Keratinocyte (primary cell): ENCODE measurements around the gene CISD1. TPM values are rescaled to one million over a fixed set of nuclear protein-coding genes. Genes with fewer than 3 reads are reported as not detected.

Experiments used
- DNase-seq: peaks from one replicate; pipeline ENCODE4 v3.0.0-alpha.2; 2011; ENCODE audit warnings: low read depth, missing footprints, low spot score
- FAIRE-seq: peaks from 2 replicates; lab custom pipeline; 2011; peaks lifted over from hg19 to GRCh38; lab: Jason Lieb, UNC
- H2AFZ ChIP-seq: 2 replicates; pipeline ENCODE4 v1.6.0; 2012; ENCODE audit warnings: low read length, control low read depth, inconsistent platforms; ENCODE audit not compliant: control insufficient read depth
- H3K27ac ChIP-seq: 2 replicates; pipeline ENCODE4 v1.5.1; 2011; ENCODE audit warnings: low read length; ENCODE audit not compliant: control insufficient read depth, insufficient read depth
- H3K27me3 ChIP-seq: 3 replicates; pipeline ENCODE4 v1.6.0; 2011; ENCODE audit warnings: low read length; ENCODE audit not compliant: control insufficient read depth, insufficient read depth; ENCODE audit errors: extremely low read depth
- H3K36me3 ChIP-seq, 2 experiments: 2 replicates in 1 of 2; 3 replicates in 1 of 2; pipeline ENCODE4 v1.5.1; 2011; ENCODE audit warnings: low read length in 2 of 2, mild to moderate bottlenecking in 1 of 2; ENCODE audit not compliant: control insufficient read depth in 2 of 2, insufficient read depth in 2 of 2; ENCODE audit errors: extremely low read depth in 1 of 2
- H3K4me1 ChIP-seq: 3 replicates; pipeline ENCODE4 v1.5.1; 2011; ENCODE audit warnings: low read length; ENCODE audit not compliant: control insufficient read depth, insufficient read depth; ENCODE audit errors: extremely low read depth
- H3K4me2 ChIP-seq: 3 replicates; pipeline ENCODE4 v1.6.0; 2011; ENCODE audit warnings: low read depth, low read length; ENCODE audit not compliant: control insufficient read depth, insufficient read depth; ENCODE audit errors: extremely low read depth
- H3K4me3 ChIP-seq, 3 experiments: fragments of 200-600 bp in 1 of 3; sonication (generic) in 1 of 3; 2 replicates in 2 of 3; 3 replicates in 1 of 3; pipeline ENCODE4 v1.5.1; 2011 to 2016; ENCODE audit warnings: low read length in 3 of 3, mild to moderate bottlenecking in 3 of 3, control low read depth in 2 of 3, inconsistent platforms in 1 of 3, low read depth in 1 of 3, mixed read lengths in 1 of 3, mixed run types in 1 of 3, moderate library complexity in 1 of 3; ENCODE audit not compliant: control insufficient read depth in 2 of 3, insufficient read depth in 2 of 3; ENCODE audit errors: extremely low read depth in 1 of 3
- H3K79me2 ChIP-seq: 2 replicates; pipeline ENCODE4 v1.6.0; 2012; ENCODE audit warnings: low read length; ENCODE audit not compliant: control insufficient read depth, insufficient read depth
- H3K9ac ChIP-seq: 3 replicates; pipeline ENCODE4 v1.6.0; 2011; ENCODE audit warnings: low read length; ENCODE audit not compliant: control insufficient read depth, insufficient read depth; ENCODE audit errors: extremely low read depth
- H3K9me1 ChIP-seq: 3 replicates; pipeline ENCODE4 v1.6.0; 2011; ENCODE audit warnings: low read length; ENCODE audit not compliant: control insufficient read depth, insufficient read depth; ENCODE audit errors: extremely low read depth
- H3K9me3 ChIP-seq: 2 replicates; pipeline ENCODE4 v1.5.1; 2012; ENCODE audit warnings: low read depth, low read length; ENCODE audit not compliant: control insufficient read depth
- H4K20me1 ChIP-seq: 3 replicates; pipeline ENCODE4 v1.6.0; 2011; ENCODE audit warnings: low read length; ENCODE audit not compliant: control insufficient read depth, insufficient read depth; ENCODE audit errors: extremely low read depth
- CTCF ChIP-seq, 3 experiments: IDR thresholded peaks in 1 of 3; conservative IDR thresholded peaks in 1 of 3; optimal IDR thresholded peaks in 1 of 3; 2 replicates in 2 of 3; 3 replicates in 1 of 3; pipeline versions ENCODE3 to v1.5.1; 2011; ENCODE audit warnings: low read length in 3 of 3, mild to moderate bottlenecking in 3 of 3, moderate library complexity in 2 of 3, control low read depth in 1 of 3, inconsistent platforms in 1 of 3; ENCODE audit not compliant: insufficient read depth in 2 of 3; ENCODE audit errors: extremely low read depth in 1 of 3
- EZH2 ChIP-seq: IDR thresholded peaks from one replicate; pipeline ENCODE4 v1.6.1; 2012; ENCODE audit warnings: inconsistent platforms, mild to moderate bottlenecking, low read length, moderate library complexity
- dilution Hi-C: fragments of 300-500 bp; cut with MboI; formaldehyde crosslinking; loops from one replicate; pipeline ENCODE4 v1.7.0; 2020; ENCODE audit warnings: low sequenced_read_pairs; ENCODE audit not compliant: extremely low pct_ligation_motif_present
- polyA plus RNA-seq, 5 experiments: library from polyadenylated mRNA; depleted of rRNA in 3 of 5; stranded (reverse) in 3 of 5; stranded (forward) in 1 of 5; unstranded in 1 of 5; fragments of >200 nt; gene quantifications; 1 replicate in 1 of 5; 2 replicates in 3 of 5; 3 replicates in 1 of 5; pipeline versions ENCODE4 v1.2.1 to v1.2.3, GENCODE V29; 2011 to 2012; ENCODE audit warnings: missing spikeins in 2 of 5, low read depth in 1 of 5, low replicate concordance in 1 of 5

CISD1 gene
- polyA plus RNA-seq, 1 donor (not counting 4 experiments of a cell fraction or from before 2014, with no cell fraction given), result 81.7 TPM

GRCh38 chr10:58258977-58259692, 9.8 kb upstream of the CISD1 start:
- H3K9me1 ChIP-seq, result no peaks in the 10 kb centered on the region
- H4K20me1 ChIP-seq, result no peaks in the 10 kb centered on the region
- no peak overlapping the region for H2AFZ ChIP-seq
- H3K9me3 ChIP-seq, result no peaks in the 10 kb centered on the region
- H3K27ac ChIP-seq, result no peak overlapping the region
- H3K36me3 ChIP-seq, result no peaks in the 10 kb centered on the region
- H3K9ac ChIP-seq, result no peak overlapping the region
- peak in 2 of 3 experiments; percentile 12 to 30 for TF ChIP-seq CTCF (optimal IDR thresholded peaks at IDR 0.05 in 1 of 3, IDR thresholded peaks at IDR 0.05 in 1 of 3, conservative IDR thresholded peaks at IDR 0.05 in 1 of 3; ENCODE audit: extremely low read depth in 1 of 3, insufficient read depth in 2 of 3, low read length in 3 of 3)
- no peak for TF ChIP-seq EZH2
- FAIRE-seq (no peak), DNase-seq (no peak)
- H3K4me3 ChIP-seq, result no peak overlapping the region
- dilution Hi-C loops, result no loop called here
- no peaks in the 10 kb centered on the region for H3K4me1 ChIP-seq
- no peaks in the 10 kb centered on the region for H3K27me3 ChIP-seq
- H3K79me2 ChIP-seq, result peaks cover 15% of the 10 kb centered on the region
- no peak overlapping the region for H3K4me2 ChIP-seq

GRCh38 chr10:58260334-58260733, 8.6 kb upstream of the CISD1 start:
- Histone ChIP-seq H3K4me3 (no peak overlapping the region), H2AFZ (no peak overlapping the region), H3K9ac (no peak overlapping the region), H3K4me1 (peaks cover 8% of the 10 kb centered on the region), H3K9me1 (no peaks in the 10 kb centered on the region), H3K27ac (no peak overlapping the region), H3K9me3 (no peaks in the 10 kb centered on the region), H3K79me2 (peaks cover 26% of the 10 kb centered on the region), H3K4me2 (no peak overlapping the region), H4K20me1 (no peaks in the 10 kb centered on the region), H3K36me3 (no peaks in the 10 kb centered on the region), H3K27me3 (no peaks in the 10 kb centered on the region)
- no peak for DNase-seq
- TF ChIP-seq EZH2 (no peak), CTCF (optimal IDR thresholded peaks at IDR 0.05 in 1 of 3, IDR thresholded peaks at IDR 0.05 in 1 of 3, conservative IDR thresholded peaks at IDR 0.05 in 1 of 3; ENCODE audit: extremely low read depth in 1 of 3, insufficient read depth in 2 of 3, low read length in 3 of 3) (no peak)
- dilution Hi-C loops, result no loop called here
- FAIRE-seq, result no peak
